Measurements from ENCODE around the gene NOB1. TPM values are rescaled to one million over a fixed set of nuclear protein-coding genes. Genes with fewer than 3 reads are reported as not detected.

NOB1 gene
- total RNA-seq, 1 experiment from 2014 or later = 48.3 TPM

DNA sequence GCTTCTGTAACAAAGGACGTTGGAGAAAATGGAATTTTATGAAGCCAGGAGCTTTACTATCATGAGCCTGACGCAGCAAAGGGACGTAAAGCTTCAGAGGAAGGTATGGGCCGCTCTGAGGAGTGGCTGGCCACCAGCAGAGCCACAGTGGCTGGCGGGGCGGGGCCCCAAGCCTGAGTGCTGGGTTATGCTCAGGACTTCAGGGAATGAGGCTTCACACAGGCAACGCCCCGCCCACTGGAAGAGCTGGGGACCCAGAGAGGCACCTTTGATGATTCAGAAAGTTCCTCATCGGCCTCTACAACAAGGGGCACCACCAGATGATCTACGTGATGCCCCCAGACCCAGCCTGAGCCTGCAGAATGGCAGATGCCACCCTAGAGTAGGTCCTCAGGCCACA, 8.8 kb downstream of the NOB1 start:
- H3K36me3 ChIP-seq (ENCODE audit: control insufficient read depth, insufficient read depth, low read length) = peaks cover 28% of the 10 kb centered on the region
- no peaks in the 10 kb centered on the region for H3K4me1 ChIP-seq (ENCODE audit: control insufficient read depth, insufficient read depth, low read length)
- H3K27ac ChIP-seq (ENCODE audit: low read length) = no peak overlapping the region
- no peaks in the 10 kb centered on the region for H3K9me3 ChIP-seq (ENCODE audit: control insufficient read depth, insufficient read depth, low read depth, low read length)
- CTCF ChIA-PET = no interaction called here
- no peak overlapping the region for H3K4me3 ChIP-seq (ENCODE audit: low read depth in 2 of 2, low read length in 2 of 2)
- no TSS peak for BruUV-seq (replicated peaks)
- H3K27me3 ChIP-seq (ENCODE audit: control insufficient read depth, insufficient read depth, low read length) = no peaks in the 10 kb centered on the region
- no peak for DNase-seq (ENCODE audit: low read depth, low spot score)
- TF ChIP-seq POLR2AphosphoS5 (IDR thresholded peaks at IDR 0.05; ENCODE audit: low read depth, low read length) (no peak), REST (IDR thresholded peaks at IDR 0.05; ENCODE audit: insufficient read depth in 1 of 2, low read depth in 2 of 2, low read length in 1 of 2) (no peak), CTCF (IDR thresholded peaks at IDR 0.05) (no peak), SIN3A (IDR thresholded peaks at IDR 0.05; ENCODE audit: borderline replicate concordance, insufficient read depth, low read depth, low read length) (no peak), TCF7L2 (IDR thresholded peaks at IDR 0.05; ENCODE audit: low read depth, low read length) (no peak)
- in situ Hi-C loops (cut with HindIII; ENCODE audit: low pct_unique_long_range_greater_than_20kb, low sequenced_read_pairs) = no loop called here
- ATAC-seq = no peak
- POLR2A ChIA-PET = no interaction called here
- intact Hi-C loops (cut with micrococcal nuclease; ENCODE audit: unreplicated experiment) = no loop called here

DNA sequence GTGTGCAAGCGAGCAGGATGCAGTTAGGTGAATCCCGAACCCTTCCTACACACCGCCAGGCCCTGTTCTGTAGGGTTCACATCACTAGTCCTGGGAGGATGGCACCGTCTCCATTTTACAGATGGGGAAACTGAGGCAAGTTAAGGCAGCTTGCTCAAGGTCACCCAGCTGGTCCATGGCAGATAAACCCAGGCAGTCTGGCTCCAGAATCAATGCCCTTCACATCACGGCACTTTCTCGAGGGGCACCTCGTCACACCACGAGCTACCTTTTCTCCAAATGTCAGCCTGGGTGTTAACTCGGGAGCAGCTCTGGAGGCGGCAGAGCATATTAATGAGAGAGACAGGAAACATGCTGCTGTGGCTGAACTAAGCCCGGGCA, 9.5 kb downstream of the NOB1 start:
- in situ Hi-C loops (cut with HindIII; ENCODE audit: low pct_unique_long_range_greater_than_20kb, low sequenced_read_pairs) (no loop called here), intact Hi-C loops (cut with micrococcal nuclease; ENCODE audit: unreplicated experiment) (no loop called here)
- CTCF ChIA-PET = no interaction called here
- Histone ChIP-seq H3K4me1 (ENCODE audit: control insufficient read depth, insufficient read depth, low read length) (no peaks in the 10 kb centered on the region), H3K27ac (ENCODE audit: low read length) (no peak overlapping the region), H3K9me3 (ENCODE audit: control insufficient read depth, insufficient read depth, low read depth, low read length) (no peaks in the 10 kb centered on the region), H3K36me3 (ENCODE audit: control insufficient read depth, insufficient read depth, low read length) (peaks cover 26% of the 10 kb centered on the region), H3K27me3 (ENCODE audit: control insufficient read depth, insufficient read depth, low read length) (no peaks in the 10 kb centered on the region), H3K4me3 (ENCODE audit: low read depth in 2 of 2, low read length in 2 of 2) (no peak overlapping the region)
- DNase-seq (ENCODE audit: low read depth, low spot score) (no peak), ATAC-seq (no peak)
- no TSS peak for BruUV-seq (replicated peaks)
- TF ChIP-seq SIN3A (IDR thresholded peaks at IDR 0.05; ENCODE audit: borderline replicate concordance, insufficient read depth, low read depth, low read length) (no peak), TCF7L2 (IDR thresholded peaks at IDR 0.05; ENCODE audit: low read depth, low read length) (no peak), CTCF (IDR thresholded peaks at IDR 0.05) (no peak), POLR2AphosphoS5 (IDR thresholded peaks at IDR 0.05; ENCODE audit: low read depth, low read length) (no peak), REST (IDR thresholded peaks at IDR 0.05; ENCODE audit: insufficient read depth in 1 of 2, low read depth in 2 of 2, low read length in 1 of 2) (no peak)
- POLR2A ChIA-PET = no interaction called here

Measured in Panc1 (cell line).